H1 (cell line): Measurements from ENCODE around the gene BRK1. TPM values are rescaled to one million over a fixed set of nuclear protein-coding genes. Genes with fewer than 3 reads are reported as not detected.

Experiments used
- CTCF ChIA-PET: fragments of 300-600 bp; sonication (Branson Sonifier 250); formaldehyde crosslinking; loops from one replicate; lab custom pipeline; 2021; ENCODE audit not compliant: partially characterized antibody; lab: Charles Lee
- POLR2A ChIA-PET: fragments of 300-600 bp; sonication (Branson Sonifier 250); formaldehyde crosslinking; loops from one replicate; lab custom pipeline; 2021; ENCODE audit warnings: inconsistent platforms; ENCODE audit not compliant: partially characterized antibody; lab: Charles Lee
- DNase-seq, 2 experiments: peaks; one replicate each; pipeline versions ENCODE4 v3.0.0 to v3.0.0-alpha.2; 2010 to 2022; ENCODE audit warnings: low spot score in 2 of 2, low read depth in 1 of 2, mixed read lengths in 1 of 2
- FAIRE-seq: peaks from 2 replicates; lab custom pipeline; 2011; peaks lifted over from hg19 to GRCh38; lab: Jason Lieb, UNC
- H2AFZ ChIP-seq: 2 replicates; pipeline ENCODE4 v1.8.1; 2012; ENCODE audit warnings: low read length, inconsistent platforms
- H2AK5ac ChIP-seq: 2 replicates; pipeline ENCODE4 v1.6.1; 2013; ENCODE audit warnings: low read depth, low read length
- H2BK120ac ChIP-seq: replicated peaks from 2 replicates; pipeline ENCODE3; 2013; ENCODE audit warnings: low read depth, low read length, inconsistent platforms
- H2BK12ac ChIP-seq: 2 replicates; pipeline ENCODE4 v1.6.1; 2013; ENCODE audit warnings: low read depth, low read length
- H2BK15ac ChIP-seq: 2 replicates; pipeline ENCODE4 v1.6.1; 2013; ENCODE audit warnings: low read length
- H2BK20ac ChIP-seq: 2 replicates; pipeline ENCODE4 v1.6.1; 2013; ENCODE audit warnings: low read length
- H2BK5ac ChIP-seq: 2 replicates; pipeline ENCODE4 v1.6.1; 2013; ENCODE audit warnings: low read depth, low read length
- H3K14ac ChIP-seq: 2 replicates; pipeline ENCODE4 v1.6.1; 2013; ENCODE audit warnings: inconsistent platforms; ENCODE audit not compliant: insufficient read length
- H3K18ac ChIP-seq: 2 replicates; pipeline ENCODE4 v1.6.1; 2013; ENCODE audit warnings: low read length; ENCODE audit errors: extremely low read depth
- H3K23ac ChIP-seq: 2 replicates; pipeline ENCODE4 v1.6.1; 2013; ENCODE audit warnings: inconsistent platforms; ENCODE audit not compliant: insufficient read length
- H3K23me2 ChIP-seq: 2 replicates; pipeline ENCODE4 v1.6.1; 2013; ENCODE audit warnings: low read depth, low read length
- H3K27ac ChIP-seq: 2 replicates; pipeline ENCODE4 v1.6.1; 2011; ENCODE audit warnings: low read depth, low read length, inconsistent platforms
- H3K27me3 ChIP-seq, 4 experiments: replicated peaks in 1 of 4; 1 replicate in 1 of 4; 2 replicates in 3 of 4; pipeline versions ENCODE4 v1.6.1 to v1.8.1; 2011 to 2013; ENCODE audit warnings: low read length in 3 of 4, mild to moderate bottlenecking in 3 of 4, inconsistent platforms in 2 of 4, mixed read lengths in 2 of 4, moderate library complexity in 1 of 4; ENCODE audit not compliant: control insufficient read depth in 3 of 4, insufficient read depth in 3 of 4; ENCODE audit errors: extremely low read depth in 1 of 4
- H3K36me3 ChIP-seq, 4 experiments: 2 replicates each; pipeline versions ENCODE4 v1.6.1 to v1.8.1; 2011 to 2013; ENCODE audit warnings: mild to moderate bottlenecking in 4 of 4, low read length in 3 of 4, moderate library complexity in 2 of 4, control low read depth in 1 of 4, inconsistent platforms in 1 of 4; ENCODE audit not compliant: insufficient read depth in 4 of 4, control insufficient read depth in 2 of 4
- H3K4ac ChIP-seq: replicated peaks from 2 replicates; pipeline ENCODE3; 2013; ENCODE audit warnings: low read length, low read depth, mixed read lengths, inconsistent platforms; ENCODE audit not compliant: insufficient read length
- H3K4me1 ChIP-seq, 4 experiments: replicated peaks in 1 of 4; 1 replicate in 1 of 4; 2 replicates in 3 of 4; pipeline versions ENCODE4 v1.6.1 to v1.8.1; 2011 to 2013; ENCODE audit warnings: low read length in 3 of 4, inconsistent platforms in 2 of 4, mixed read lengths in 1 of 4; ENCODE audit not compliant: insufficient read depth in 4 of 4, control insufficient read depth in 3 of 4
- H3K4me2 ChIP-seq, 2 experiments: 2 replicates each; pipeline versions ENCODE4 v1.6.1 to v1.8.1; 2011 to 2013; ENCODE audit warnings: low read depth in 2 of 2, low read length in 2 of 2, control low read depth in 1 of 2, inconsistent platforms in 1 of 2, mild to moderate bottlenecking in 1 of 2; ENCODE audit not compliant: insufficient read depth in 1 of 2
- H3K4me3 ChIP-seq, 4 experiments: fragments of 200-600, 300-600 bp in 1 of 4; sonication (generic), shearing (Covaris generic), sonication (Bioruptor Twin) in 1 of 4; 2 replicates each; pipeline versions ENCODE4 v1.5.1 to v1.8.1; 2011 to 2016; ENCODE audit warnings: low read length in 4 of 4, low read depth in 3 of 4, control low read depth in 2 of 4, inconsistent platforms in 2 of 4, mild to moderate bottlenecking in 2 of 4, mixed read lengths in 1 of 4, moderate library complexity in 1 of 4; ENCODE audit not compliant: insufficient read depth in 2 of 4; ENCODE audit errors: extremely low read depth in 1 of 4
- H3K56ac ChIP-seq: replicated peaks from 2 replicates; pipeline ENCODE3; 2013; ENCODE audit warnings: low read depth, mild to moderate bottlenecking, mixed read lengths, low read length, inconsistent platforms; ENCODE audit not compliant: insufficient read length
- H3K79me1 ChIP-seq: 2 replicates; pipeline ENCODE4 v1.6.1; 2013; ENCODE audit warnings: low read depth, low read length, control low read depth
- H3K79me2 ChIP-seq, 2 experiments: 2 replicates each; pipeline versions ENCODE4 v1.6.1 to v1.8.1; 2012 to 2013; ENCODE audit warnings: low read length in 2 of 2, mild to moderate bottlenecking in 2 of 2, inconsistent platforms in 1 of 2; ENCODE audit not compliant: insufficient read depth in 2 of 2, control insufficient read depth in 1 of 2
- H3K9ac ChIP-seq, 4 experiments: replicated peaks in 1 of 4; 1 replicate in 1 of 4; 2 replicates in 3 of 4; pipeline versions ENCODE4 v1.6.1 to v1.8.1; 2011 to 2013; ENCODE audit warnings: low read depth in 3 of 4, low read length in 3 of 4, control low read depth in 2 of 4, mild to moderate bottlenecking in 2 of 4, moderate library complexity in 2 of 4, inconsistent platforms in 1 of 4; ENCODE audit errors: extremely low read depth in 1 of 4
- H3K9me3 ChIP-seq, 2 experiments: 2 replicates each; pipeline versions ENCODE4 v1.6.1 to v1.8.1; 2012 to 2013; ENCODE audit warnings: mild to moderate bottlenecking in 2 of 2, moderate library complexity in 2 of 2, control low read depth in 1 of 2, inconsistent platforms in 1 of 2, low read depth in 1 of 2, low read length in 1 of 2, mixed read lengths in 1 of 2; ENCODE audit not compliant: insufficient read depth in 2 of 2
- H4K20me1 ChIP-seq, 2 experiments: replicated peaks in 1 of 2; 2 replicates each; pipeline versions ENCODE3 to v1.8.1; 2011 to 2013; ENCODE audit warnings: inconsistent platforms in 2 of 2, low read length in 2 of 2, mild to moderate bottlenecking in 1 of 2; ENCODE audit not compliant: insufficient read depth in 2 of 2, control insufficient read depth in 1 of 2
- H4K5ac ChIP-seq: 2 replicates; pipeline ENCODE4 v1.6.1; 2013; ENCODE audit warnings: low read length, low read depth, mixed read lengths, inconsistent platforms; ENCODE audit not compliant: insufficient read length
- H4K8ac ChIP-seq: 2 replicates; pipeline ENCODE4 v1.8.0; 2013; ENCODE audit warnings: mild to moderate bottlenecking, moderate library complexity, low read length, inconsistent platforms; ENCODE audit not compliant: insufficient read depth; ENCODE audit errors: extremely low read depth
- H4K91ac ChIP-seq: replicated peaks from 2 replicates; pipeline ENCODE3; 2013; ENCODE audit warnings: low read length, mixed read lengths, inconsistent platforms; ENCODE audit not compliant: insufficient read length
- BRCA1 ChIP-seq: IDR thresholded peaks from 2 replicates; pipeline ENCODE4 v1.6.1; 2012; ENCODE audit warnings: low read depth, low read length, improper control_type of control experiment
- CTCF ChIP-seq, 3 experiments: IDR thresholded peaks; 1 replicate in 2 of 3; 2 replicates in 1 of 3; pipeline versions ENCODE4 v1.5.1 to v1.6.1; 2011; ENCODE audit warnings: low read length in 3 of 3, mild to moderate bottlenecking in 3 of 3, inconsistent platforms in 2 of 3, low read depth in 1 of 3, moderate library complexity in 1 of 3; ENCODE audit not compliant: insufficient read depth in 1 of 3; ENCODE audit errors: control extremely low read depth in 1 of 3
- POLR2AphosphoS5 ChIP-seq: IDR thresholded peaks from 2 replicates; pipeline ENCODE4 v1.6.1; 2011; ENCODE audit warnings: low read depth, low read length
- RAD21 ChIP-seq, 2 experiments: IDR thresholded peaks in 1 of 2; conservative IDR thresholded peaks in 1 of 2; 2 replicates each; pipeline ENCODE4 v1.6.1; 2011; ENCODE audit warnings: low read depth in 2 of 2, low read length in 2 of 2, improper control_type of control experiment in 1 of 2, inconsistent platforms in 1 of 2, mild to moderate bottlenecking in 1 of 2, moderate library complexity in 1 of 2
- SIRT6 ChIP-seq: IDR thresholded peaks from one replicate; pipeline ENCODE4 v1.7.1; 2012; ENCODE audit warnings: low read length, inconsistent platforms
- TCF12 ChIP-seq: IDR thresholded peaks from 2 replicates; pipeline ENCODE4 v1.6.1; 2011; ENCODE audit warnings: low read depth, mild to moderate bottlenecking, low read length
- YY1 ChIP-seq: IDR thresholded peaks from 2 replicates; pipeline ENCODE4 v1.6.1; 2011; ENCODE audit warnings: low read depth, mild to moderate bottlenecking, low read length
- WGBS, 2 experiments: shearing (Covaris generic) in 1 of 2; methylation state at CpG; one replicate each; pipeline versions ENCODE4 v1.1.6 to v1.1.7; 2013 to 2015; ENCODE audit warnings: low lambda C conversion rate in 2 of 2, mixed read lengths in 2 of 2, inconsistent platforms in 1 of 2, low coverage in 1 of 2, missing lambda C conversion rate in 1 of 2; ENCODE audit not compliant: insufficient replicate concordance in 2 of 2, insufficient coverage in 1 of 2, insufficient read length in 1 of 2; ENCODE audit errors: extremely low coverage in 1 of 2, missing lambda C conversion rate in 1 of 2; 5-methylcytosine and 5-hydroxymethylcytosine counted together
- polyA plus RNA-seq, 7 experiments: library from polyadenylated mRNA; depleted of rRNA in 3 of 7; stranded (reverse) in 5 of 7; unstranded in 2 of 7; fragments of >200 nt in 5 of 7; fragments of 200-250 nt in 2 of 7; gene quantifications; 1 replicate in 5 of 7; 2 replicates in 1 of 7; 4 replicates in 1 of 7; pipeline versions ENCODE4 v1.2.1 to v1.2.3, GENCODE V29; 2011 to 2013; ENCODE audit warnings: missing spikeins in 2 of 7, mixed read lengths in 2 of 7
- total RNA-seq: library from RNA; stranded (reverse); fragmentation: NEBNext Ultra II Directional; extraction: Animal tissue kit (Norgen Biotek cat#: 25700); gene quantifications from 2 replicates; pipeline ENCODE4 v1.2.1, GENCODE V29; 2021

Gene BRK1
- total and polyA plus RNA-seq, 2 of the 8 experiments (the other 6 are each of a cell fraction or from before 2014, with no cell fraction given) = 137 to 164 TPM

- Histone ChIP-seq H4K5ac (no peak overlapping the region), H3K18ac (no peak overlapping the region), H3K56ac (no peak overlapping the region), H4K91ac (no peak overlapping the region), H3K27me3 (no peaks in the 10 kb centered on the region), H3K36me3 (no peaks in the 10 kb centered on the region), H2BK20ac (no peak overlapping the region), H3K14ac (no peak overlapping the region), H2AFZ (no peak overlapping the region), H3K4me3 (no peak overlapping the region), H3K4me1 (no peaks in the 10 kb centered on the region), H3K79me1 (no peaks in the 10 kb centered on the region), H3K9ac (no peak overlapping the region), H2AK5ac (no peak overlapping the region), H3K23me2 (peaks cover 6% of the 10 kb centered on the region; the same call in 1 of the 2 replicates), H3K4ac (no peak overlapping the region), H3K23ac (no peak overlapping the region), H3K9me3 (no peaks in the 10 kb centered on the region), H4K20me1 (no peaks in the 10 kb centered on the region), H3K27ac (no peak overlapping the region), H4K8ac (no peak overlapping the region), H2BK120ac (no peak overlapping the region), H2BK5ac (no peak overlapping the region), H3K4me2 (no peak overlapping the region), H3K79me2 (no peaks in the 10 kb centered on the region), H2BK15ac (no peak overlapping the region), H2BK12ac (no peak overlapping the region)
- CTCF ChIA-PET = interaction anchor here (0.6 to 1.9 kb wide), 9 partner anchors 12 to 132 kb away, joined by 3 to 6 read pairs (median 4); partner anchors contain the start of gene VHL
- TF ChIP-seq SIRT6 (no peak), BRCA1 (no peak), RAD21 (IDR thresholded peaks at IDR 0.05 in 1 of 2, conservative IDR thresholded peaks at IDR 0.05 in 1 of 2; ENCODE audit: low read depth in 2 of 2, low read length in 2 of 2) (0 out of 4 replicates have a peak, but pooled peaks of 1 of the 2 experiments have one; percentile 13), YY1 (no peak), TCF12 (0 out of 2 replicates have a peak, but pooled peaks have one; percentile 46), CTCF (IDR thresholded peaks at IDR 0.05; ENCODE audit: control extremely low read depth in 1 of 3, insufficient read depth in 1 of 3, low read depth in 1 of 3, low read length in 3 of 3) (peak in 2 of 3 experiments; percentile 6 to 13; a peak in 2 of 4 replicates), POLR2AphosphoS5 (no peak)
- 69% methylated on average over 6 of the region's 6 CpGs; no CpG with 5 or more reads in 1 of the 2 experiments for WGBS, 2 experiments
- DNase-seq (no peak), FAIRE-seq (no peak)
- POLR2A ChIA-PET = interaction anchor here (0.9 to 2.0 kb wide), 3 partner anchors 10 to 36 kb away, joined by 3 to 8 read pairs (median 3); partner anchors contain the start of gene VHL
Measured at GRCh38 chr3:10160925-10161324, 45.5 kb downstream of the BRK1 start.
